Measurements from ENCODE around the gene RUVBL2.

Gene RUVBL2

DNA sequence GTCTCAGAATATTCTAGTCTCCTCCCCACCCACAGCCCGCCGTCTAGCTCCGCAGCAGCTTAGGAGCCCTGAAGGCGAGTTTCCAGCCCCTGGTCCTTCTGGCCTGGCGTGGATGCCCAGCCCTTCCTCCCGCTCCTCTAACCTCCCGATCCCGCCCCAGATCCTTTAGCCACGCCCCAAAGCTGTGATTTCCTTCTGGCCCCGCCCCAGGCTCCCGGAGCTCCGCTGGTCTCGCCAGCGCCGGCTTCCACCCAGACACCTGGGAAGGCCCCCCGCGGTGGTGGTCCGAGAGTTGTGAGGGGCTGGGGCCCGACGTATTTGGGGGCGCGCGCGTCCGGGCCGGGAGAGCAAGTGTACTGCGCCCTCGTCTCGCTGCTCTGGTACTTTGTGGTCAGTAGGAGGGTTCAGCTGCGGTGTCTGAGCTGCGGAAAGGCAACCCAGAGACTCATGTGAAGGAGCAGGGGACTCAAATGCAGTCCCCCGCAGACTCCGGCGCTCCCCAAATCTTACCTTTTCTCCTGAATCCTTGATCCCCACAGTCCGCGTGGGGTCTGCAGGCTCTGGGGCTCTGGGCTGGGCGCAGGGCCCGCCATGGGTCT, 64.0 kb downstream of the RUVBL2 start, which contains the start of gene CGB7:
Gene CGB7 (minus strand): TSS at position 114 of the 599 bp plus-strand sequence. CDS start 2,374 bp downstream, outside the sequence.
- peak; percentile 58 for DNase-seq (ENCODE audit: low spot score)
- no peak for TF ChIP-seq CTCF (IDR thresholded peaks at IDR 0.05; ENCODE audit: extremely low read depth, missing control alignments)

DNA sequence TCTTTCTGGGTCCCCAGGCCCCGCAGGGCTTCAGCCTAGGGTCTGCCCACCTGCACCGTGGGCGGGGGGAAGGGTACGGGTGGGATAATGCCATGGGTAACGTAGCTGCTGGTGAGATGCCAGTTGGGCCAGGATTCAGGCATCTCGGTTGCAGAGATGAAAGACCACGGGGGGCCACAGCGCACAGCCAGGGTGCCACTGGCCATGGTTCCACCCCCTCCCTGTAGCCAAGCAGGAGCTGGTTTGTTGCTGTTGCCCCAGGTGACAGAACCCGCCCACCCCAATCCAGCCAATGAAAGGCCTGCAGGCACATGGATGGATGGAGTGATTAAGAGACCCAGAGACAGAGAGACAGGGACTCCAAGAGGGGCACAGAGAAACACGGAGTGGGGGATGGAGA, 64.9 kb downstream of the RUVBL2 start:
- no peak for TF ChIP-seq CTCF (IDR thresholded peaks at IDR 0.05; ENCODE audit: extremely low read depth, missing control alignments)

DNA sequence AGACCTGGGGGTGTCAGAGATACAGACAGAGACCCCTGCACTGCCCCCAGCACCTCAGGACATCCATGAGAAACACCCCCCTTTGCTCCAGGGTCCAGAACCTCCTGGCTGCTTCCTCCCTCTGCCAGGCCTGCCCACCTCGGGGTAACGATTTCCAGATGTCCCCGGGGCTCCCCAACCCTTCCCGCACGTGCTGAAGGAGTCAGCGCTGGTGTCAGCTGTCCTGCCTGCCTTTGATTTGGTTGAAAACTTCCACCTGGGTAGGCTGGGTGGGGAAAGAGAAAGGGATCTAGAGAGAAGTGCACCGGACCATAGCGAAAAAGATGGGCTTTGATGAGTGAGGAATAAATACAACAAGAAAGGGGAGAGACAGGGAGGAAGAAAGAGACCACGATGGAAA, 65.4 kb downstream of the RUVBL2 start:
- TF ChIP-seq CTCF (IDR thresholded peaks at IDR 0.05; ENCODE audit: extremely low read depth, missing control alignments) = no peak
- peak; percentile 17 for DNase-seq (ENCODE audit: low spot score)

More for the DNA sequence above, 64.9 kb downstream of the RUVBL2 start:
- peak; percentile 52 for DNase-seq (ENCODE audit: low spot score)

DNA sequence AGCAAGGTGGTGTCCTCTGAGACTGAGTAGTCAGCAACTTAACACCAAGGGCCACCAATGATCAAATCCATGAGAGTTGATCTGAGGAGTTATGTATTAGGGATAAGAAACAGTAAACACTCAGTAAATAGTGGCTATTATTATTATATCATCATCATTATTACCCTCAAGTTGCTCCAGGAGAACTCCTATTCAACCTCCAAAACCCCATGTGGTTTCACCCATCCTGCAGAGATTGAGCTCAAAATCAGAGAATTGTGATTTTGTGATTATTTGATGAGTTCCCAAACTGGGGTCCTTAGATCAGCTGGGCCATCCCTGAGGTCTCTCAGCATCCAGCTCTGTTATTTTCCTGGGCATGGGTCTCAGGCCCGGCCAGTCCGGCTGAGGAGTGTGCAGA, 67.3 kb downstream of the RUVBL2 start:
- TF ChIP-seq CTCF (IDR thresholded peaks at IDR 0.05; ENCODE audit: extremely low read depth, missing control alignments) = no peak
- no peak for DNase-seq (ENCODE audit: low spot score)

GRCh38 chr19:49061445-49061844, 67.8 kb downstream of the RUVBL2 start:
- DNase-seq (ENCODE audit: low spot score) = peak; percentile 48
- TF ChIP-seq CTCF (IDR thresholded peaks at IDR 0.05; ENCODE audit: extremely low read depth, missing control alignments) = no peak

GRCh38 chr19:49064029-49064629, 70.4 kb downstream of the RUVBL2 start:
- DNase-seq (ENCODE audit: low spot score) = peak; percentile 28
- no peak for TF ChIP-seq CTCF (IDR thresholded peaks at IDR 0.05; ENCODE audit: extremely low read depth, missing control alignments)

DNA sequence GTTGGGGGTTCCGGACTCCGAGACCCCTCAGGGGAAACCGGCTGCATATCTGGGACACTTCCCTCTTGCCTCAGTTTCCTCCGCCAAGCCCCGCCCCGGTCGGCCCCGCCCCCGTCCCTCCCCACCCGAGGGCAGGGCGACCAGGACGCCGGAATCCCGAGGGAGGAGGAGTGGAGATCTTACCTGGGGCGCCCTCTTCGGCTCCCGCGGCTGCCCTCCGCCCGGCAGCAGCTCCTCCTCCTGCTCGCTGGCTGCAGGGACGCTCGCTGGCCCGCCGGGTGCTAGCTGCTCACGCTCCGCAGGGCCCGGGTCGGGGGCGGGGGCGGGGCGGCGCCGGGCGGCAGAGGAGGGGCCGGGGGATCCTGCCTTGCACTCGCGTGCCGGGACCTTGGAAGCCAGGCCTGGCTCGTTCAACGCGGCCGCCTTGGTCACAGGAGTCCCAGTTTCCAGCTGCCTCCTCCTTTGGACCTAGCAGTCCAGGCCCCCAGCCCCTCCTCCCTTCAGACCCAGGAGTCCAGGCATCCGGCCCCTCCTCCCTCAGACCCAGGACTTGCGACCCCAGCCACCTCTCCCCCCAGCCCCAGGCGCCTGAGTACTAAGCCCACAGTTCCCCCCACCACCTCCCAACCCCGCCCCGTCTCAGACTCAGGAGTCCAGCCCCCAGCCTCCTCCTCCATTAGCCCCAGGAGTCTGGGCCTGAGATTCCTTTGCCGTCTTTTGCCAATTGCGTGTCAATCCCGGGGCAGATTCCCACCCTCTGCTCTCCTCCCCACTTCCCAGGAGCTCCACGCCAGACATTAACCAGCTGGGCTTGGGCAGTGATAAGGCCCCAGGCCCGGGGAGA, 71.3 kb downstream of the RUVBL2 start, which contains the start of gene NTF4:
Gene NTF4 (minus strand): TSS at position 51 of the 844 bp plus-strand sequence. CDS start 2,821 bp downstream, outside the sequence.
- peak; percentile 49 for DNase-seq (ENCODE audit: low spot score)
- no peak for TF ChIP-seq CTCF (IDR thresholded peaks at IDR 0.05; ENCODE audit: extremely low read depth, missing control alignments)

Data from GM20000 (cell line).